GM23338 (cell line): ENCODE measurements around the gene NSG1. TPM values are rescaled to one million over a fixed set of nuclear protein-coding genes. Genes with fewer than 3 reads are reported as not detected.

Source experiments
- ATAC-seq: fragments of 200-7000 bp; cut with Tn5 transposase; 3 replicates; pipeline ENCODE4 v1.9.1; 2020
- DNase-seq: peaks from one replicate; pipeline ENCODE4 v3.0.0-alpha.2; 2015; ENCODE audit warnings: low spot score
- H2AFZ ChIP-seq: fragments of 200-600 bp; sonication (generic); 2 replicates; pipeline ENCODE4 v1.8.0; 2016; ENCODE audit warnings: antibody characterized with exemption, mild to moderate bottlenecking, moderate library complexity
- H3F3A ChIP-seq: fragments of 200-600 bp; sonication (generic); replicated peaks from 2 replicates; pipeline ENCODE4 v1.8.0; 2017; ENCODE audit warnings: antibody characterized with exemption, mixed run types, low read depth
- H3K27ac ChIP-seq: fragments of 200-600 bp; sonication (generic); 2 replicates; pipeline ENCODE4 v1.6.1; 2016; ENCODE audit warnings: low read depth
- H3K27me3 ChIP-seq: fragments of 200-600 bp; sonication (generic); 2 replicates; pipeline ENCODE4 v1.8.0; 2016; ENCODE audit warnings: mild to moderate bottlenecking, mixed run types, moderate library complexity; ENCODE audit not compliant: insufficient read depth
- H3K36me3 ChIP-seq: fragments of 200-600 bp; sonication (generic); 2 replicates; pipeline ENCODE4 v1.8.0; 2016; ENCODE audit warnings: mild to moderate bottlenecking; ENCODE audit not compliant: insufficient read depth
- H3K4me1 ChIP-seq: fragments of 200-600 bp; sonication (generic); 2 replicates; pipeline ENCODE4 v1.8.0; 2016; ENCODE audit warnings: mild to moderate bottlenecking, moderate library complexity; ENCODE audit not compliant: insufficient read depth
- H3K4me2 ChIP-seq: fragments of 200-600 bp; sonication (generic); 2 replicates; pipeline ENCODE4 v1.7.1; 2017; ENCODE audit warnings: mixed run types
- H3K4me3 ChIP-seq: fragments of 200-600 bp; sonication (generic); 2 replicates; pipeline ENCODE4 v1.6.1; 2016; ENCODE audit warnings: mixed run types
- H3K79me2 ChIP-seq: fragments of 200-600 bp; sonication (generic); replicated peaks from 2 replicates; pipeline ENCODE4 v1.8.0; 2017; ENCODE audit warnings: mild to moderate bottlenecking; ENCODE audit not compliant: insufficient read depth
- H3K9me2 ChIP-seq: fragments of 200-600 bp; sonication (generic); 2 replicates; pipeline ENCODE4 v1.8.0; 2017; ENCODE audit not compliant: insufficient read depth
- H4K20me1 ChIP-seq: fragments of 200-600 bp; sonication (generic); replicated peaks from 2 replicates; pipeline ENCODE4 v1.8.0; 2017; ENCODE audit warnings: mild to moderate bottlenecking; ENCODE audit not compliant: insufficient read depth
- H3K27ac Mint-ChIP-seq: 2 replicates; pipeline ENCODE4 v1.8.0; 2020; ENCODE audit warnings: inconsistent platforms, mild to moderate bottlenecking, moderate library complexity, mixed read lengths
- H3K27me3 Mint-ChIP-seq: 3 replicates; pipeline ENCODE4 v1.8.0; 2022; ENCODE audit warnings: low read depth, mild to moderate bottlenecking, moderate library complexity, mixed read lengths, inconsistent platforms; ENCODE audit not compliant: insufficient read depth, poor library complexity
- H3K36me3 Mint-ChIP-seq: 3 replicates; pipeline ENCODE4 v1.8.0; 2021; ENCODE audit warnings: low read depth, mild to moderate bottlenecking, inconsistent platforms, moderate library complexity, mixed read lengths
- H3K4me1 Mint-ChIP-seq: 3 replicates; pipeline ENCODE4 v1.8.0; 2020; ENCODE audit warnings: mild to moderate bottlenecking, inconsistent platforms, mixed read lengths
- H3K4me3 Mint-ChIP-seq: 3 replicates; pipeline ENCODE4 v1.8.0; 2021; ENCODE audit warnings: moderate library complexity, mild to moderate bottlenecking, inconsistent platforms, mixed read lengths
- H3K9me3 Mint-ChIP-seq: 3 replicates; pipeline ENCODE4 v1.8.0; 2020; ENCODE audit warnings: moderate library complexity, mild to moderate bottlenecking, inconsistent platforms, mixed read lengths
- CREB1 ChIP-seq: fragments of 250-450 bp; sonication (Bioruptor Pico); IDR thresholded peaks from 2 replicates; pipeline ENCODE4 v1.5.0; 2020; ENCODE audit warnings: low read depth, mild to moderate bottlenecking, moderate library complexity
- EZH2 ChIP-seq: fragments of 200-600 bp; sonication (generic); IDR thresholded peaks from one replicate; pipeline ENCODE4 v1.8.0; 2017; ENCODE audit warnings: antibody characterized with exemption, mild to moderate bottlenecking, low read depth; ENCODE audit not compliant: unreplicated experiment
- EZH2phosphoT487 ChIP-seq: fragments of 200-600 bp; sonication (generic); IDR thresholded peaks from one replicate; pipeline ENCODE4 v1.8.1; 2018; ENCODE audit warnings: antibody characterized with exemption; ENCODE audit not compliant: unreplicated experiment
- JUNB ChIP-seq: IDR thresholded peaks from one replicate; pipeline ENCODE4 v1.6.1; 2016; ENCODE audit warnings: antibody characterized with exemption; ENCODE audit not compliant: unreplicated experiment
- NANOG ChIP-seq: IDR thresholded peaks from 2 replicates; pipeline ENCODE4 v1.6.1; 2016; ENCODE audit warnings: antibody characterized with exemption, borderline replicate concordance
- POLR2AphosphoS5 ChIP-seq: IDR thresholded peaks from 2 replicates; pipeline ENCODE4 v1.6.1; 2016; ENCODE audit warnings: antibody characterized with exemption, low read depth
- STAT1 ChIP-seq: IDR thresholded peaks from one replicate; pipeline ENCODE4 v1.6.1; 2016; ENCODE audit warnings: antibody characterized with exemption; ENCODE audit not compliant: unreplicated experiment
- ZNF114 ChIP-seq: fragments of 250-450 bp; sonication (Bioruptor Pico); IDR thresholded peaks from 2 replicates; pipeline ENCODE4 v1.5.0; 2020; ENCODE audit warnings: mild to moderate bottlenecking, moderate library complexity
- ZNF331 ChIP-seq: fragments of 250-450 bp; sonication (Bioruptor Pico); IDR thresholded peaks from 2 replicates; pipeline ENCODE4 v1.5.0; 2020; ENCODE audit warnings: low read depth, mild to moderate bottlenecking, moderate library complexity
- ZNF462 ChIP-seq: fragments of 250-450 bp; sonication (Bioruptor Pico); IDR thresholded peaks from 2 replicates; pipeline ENCODE4 v1.5.0; 2020; ENCODE audit warnings: mild to moderate bottlenecking, moderate library complexity
- polyA plus RNA-seq: library from polyadenylated mRNA; unstranded; fragments of >200 nt; fragmentation: Nextera tagmentation; extraction: Ambion mirVana; gene quantifications from 2 replicates; pipeline ENCODE4 v1.2.1, GENCODE V29; 2016
- total RNA-seq: library from RNA; depleted of rRNA; stranded (reverse); fragments of >200 nt; shearing (Covaris generic); gene quantifications from 2 replicates; pipeline ENCODE4 v1.2.3, GENCODE V29; 2014
- TF ChIP-seq, protein P1 (sequence below), 2 experiments: fragments of 200-600 bp in 1 of 2; sonication (generic) in 1 of 2; conservative IDR thresholded peaks; 2 replicates each; pipeline versions ENCODE4 v1.5.1 to v1.6.1; 2016 to 2017; ENCODE audit warnings: antibody characterized with exemption in 2 of 2, low read depth in 2 of 2, mild to moderate bottlenecking in 2 of 2, moderate library complexity in 1 of 2
- TF ChIP-seq, protein P2 (sequence below): IDR thresholded peaks from 2 replicates; pipeline ENCODE4 v1.6.1; 2016; ENCODE audit warnings: antibody characterized with exemption
- TF ChIP-seq, protein P3 (sequence below): IDR thresholded peaks from one replicate; pipeline ENCODE4 v1.6.1; 2018; ENCODE audit warnings: antibody characterized with exemption; ENCODE audit not compliant: unreplicated experiment

NSG1 gene
- total and polyA plus RNA-seq, 2 experiments from 2014 or later: 17.4 to 34.5 TPM

GRCh38 chr4:4343038-4343437 lies 43.9 kb upstream of the NSG1 start:
- Mint-ChIP-seq H3K36me3 (no peaks in the 10 kb centered on the region), H3K9me3 (no peaks in the 10 kb centered on the region), H3K27ac (no peak overlapping the region), H3K4me1 (0 out of 3 replicates have a peak, but pooled peaks cover 2% of the 10 kb centered on the region), H3K27me3 (peaks cover 8% of the 10 kb centered on the region), H3K4me3 (no peak overlapping the region; the same call in 2 of the 3 replicates)
- no peaks in the 10 kb centered on the region for H3K4me1 ChIP-seq
- no peaks in the 10 kb centered on the region for H3K36me3 ChIP-seq
- H3F3A ChIP-seq: no peaks in the 10 kb centered on the region
- H3K4me3 ChIP-seq: no peak overlapping the region
- no peak overlapping the region for H2AFZ ChIP-seq
- H4K20me1 ChIP-seq: no peaks in the 10 kb centered on the region
- no peak for ATAC-seq
- H3K9me2 ChIP-seq: no peaks in the 10 kb centered on the region
- DNase-seq: no peak
- no peak overlapping the region for H3K4me2 ChIP-seq
- no peak for TF ChIP-seq POLR2AphosphoS5
- TF ChIP-seq ZNF462 (CRISPR knock-in tag): no peak
- TF ChIP-seq, protein P1, sequence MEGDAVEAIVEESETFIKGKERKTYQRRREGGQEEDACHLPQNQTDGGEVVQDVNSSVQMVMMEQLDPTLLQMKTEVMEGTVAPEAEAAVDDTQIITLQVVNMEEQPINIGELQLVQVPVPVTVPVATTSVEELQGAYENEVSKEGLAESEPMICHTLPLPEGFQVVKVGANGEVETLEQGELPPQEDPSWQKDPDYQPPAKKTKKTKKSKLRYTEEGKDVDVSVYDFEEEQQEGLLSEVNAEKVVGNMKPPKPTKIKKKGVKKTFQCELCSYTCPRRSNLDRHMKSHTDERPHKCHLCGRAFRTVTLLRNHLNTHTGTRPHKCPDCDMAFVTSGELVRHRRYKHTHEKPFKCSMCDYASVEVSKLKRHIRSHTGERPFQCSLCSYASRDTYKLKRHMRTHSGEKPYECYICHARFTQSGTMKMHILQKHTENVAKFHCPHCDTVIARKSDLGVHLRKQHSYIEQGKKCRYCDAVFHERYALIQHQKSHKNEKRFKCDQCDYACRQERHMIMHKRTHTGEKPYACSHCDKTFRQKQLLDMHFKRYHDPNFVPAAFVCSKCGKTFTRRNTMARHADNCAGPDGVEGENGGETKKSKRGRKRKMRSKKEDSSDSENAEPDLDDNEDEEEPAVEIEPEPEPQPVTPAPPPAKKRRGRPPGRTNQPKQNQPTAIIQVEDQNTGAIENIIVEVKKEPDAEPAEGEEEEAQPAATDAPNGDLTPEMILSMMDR (conservative IDR thresholded peaks at IDR 0.05; ENCODE audit: low read depth in 2 of 2): no peak
- no peak for TF ChIP-seq JUNB
- no peak for TF ChIP-seq EZH2phosphoT487
- no peak for TF ChIP-seq ZNF331 (CRISPR knock-in tag)
- TF ChIP-seq NANOG: no peak
- TF ChIP-seq, protein P2, sequence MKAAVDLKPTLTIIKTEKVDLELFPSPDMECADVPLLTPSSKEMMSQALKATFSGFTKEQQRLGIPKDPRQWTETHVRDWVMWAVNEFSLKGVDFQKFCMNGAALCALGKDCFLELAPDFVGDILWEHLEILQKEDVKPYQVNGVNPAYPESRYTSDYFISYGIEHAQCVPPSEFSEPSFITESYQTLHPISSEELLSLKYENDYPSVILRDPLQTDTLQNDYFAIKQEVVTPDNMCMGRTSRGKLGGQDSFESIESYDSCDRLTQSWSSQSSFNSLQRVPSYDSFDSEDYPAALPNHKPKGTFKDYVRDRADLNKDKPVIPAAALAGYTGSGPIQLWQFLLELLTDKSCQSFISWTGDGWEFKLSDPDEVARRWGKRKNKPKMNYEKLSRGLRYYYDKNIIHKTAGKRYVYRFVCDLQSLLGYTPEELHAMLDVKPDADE: no peak
- no peak for TF ChIP-seq EZH2
- TF ChIP-seq STAT1: no peak
- TF ChIP-seq, protein P3, sequence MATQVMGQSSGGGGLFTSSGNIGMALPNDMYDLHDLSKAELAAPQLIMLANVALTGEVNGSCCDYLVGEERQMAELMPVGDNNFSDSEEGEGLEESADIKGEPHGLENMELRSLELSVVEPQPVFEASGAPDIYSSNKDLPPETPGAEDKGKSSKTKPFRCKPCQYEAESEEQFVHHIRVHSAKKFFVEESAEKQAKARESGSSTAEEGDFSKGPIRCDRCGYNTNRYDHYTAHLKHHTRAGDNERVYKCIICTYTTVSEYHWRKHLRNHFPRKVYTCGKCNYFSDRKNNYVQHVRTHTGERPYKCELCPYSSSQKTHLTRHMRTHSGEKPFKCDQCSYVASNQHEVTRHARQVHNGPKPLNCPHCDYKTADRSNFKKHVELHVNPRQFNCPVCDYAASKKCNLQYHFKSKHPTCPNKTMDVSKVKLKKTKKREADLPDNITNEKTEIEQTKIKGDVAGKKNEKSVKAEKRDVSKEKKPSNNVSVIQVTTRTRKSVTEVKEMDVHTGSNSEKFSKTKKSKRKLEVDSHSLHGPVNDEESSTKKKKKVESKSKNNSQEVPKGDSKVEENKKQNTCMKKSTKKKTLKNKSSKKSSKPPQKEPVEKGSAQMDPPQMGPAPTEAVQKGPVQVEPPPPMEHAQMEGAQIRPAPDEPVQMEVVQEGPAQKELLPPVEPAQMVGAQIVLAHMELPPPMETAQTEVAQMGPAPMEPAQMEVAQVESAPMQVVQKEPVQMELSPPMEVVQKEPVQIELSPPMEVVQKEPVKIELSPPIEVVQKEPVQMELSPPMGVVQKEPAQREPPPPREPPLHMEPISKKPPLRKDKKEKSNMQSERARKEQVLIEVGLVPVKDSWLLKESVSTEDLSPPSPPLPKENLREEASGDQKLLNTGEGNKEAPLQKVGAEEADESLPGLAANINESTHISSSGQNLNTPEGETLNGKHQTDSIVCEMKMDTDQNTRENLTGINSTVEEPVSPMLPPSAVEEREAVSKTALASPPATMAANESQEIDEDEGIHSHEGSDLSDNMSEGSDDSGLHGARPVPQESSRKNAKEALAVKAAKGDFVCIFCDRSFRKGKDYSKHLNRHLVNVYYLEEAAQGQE: no peak
- TF ChIP-seq ZNF114: no peak
- no peak for TF ChIP-seq CREB1 (CRISPR knock-in tag)
- H3K79me2 ChIP-seq: no peaks in the 10 kb centered on the region
- H3K27ac ChIP-seq: no peak overlapping the region
- H3K27me3 ChIP-seq: no peaks in the 10 kb centered on the region
